ENCODE measurements around the gene AMFR.

DNA sequence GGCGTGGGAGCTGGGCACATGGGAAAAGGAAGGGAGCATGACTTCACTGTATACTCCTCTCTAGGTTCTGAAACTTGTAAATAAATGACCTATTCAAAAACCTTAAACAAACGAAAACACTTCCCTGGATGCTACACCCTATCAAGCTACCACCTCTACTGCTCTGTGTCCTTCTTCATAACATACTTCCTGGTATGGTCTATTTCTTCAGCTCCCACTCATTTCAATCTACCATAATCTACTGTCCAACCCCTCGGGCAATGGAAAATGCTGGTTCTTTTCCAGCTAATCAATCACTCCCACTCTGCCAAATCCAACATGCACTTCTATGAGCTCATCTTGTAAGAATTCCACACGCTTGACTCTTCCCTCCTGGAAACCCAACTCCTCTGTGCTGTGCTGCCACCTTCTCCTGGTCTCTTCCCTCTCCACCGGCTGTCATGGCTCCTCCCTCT, 42.4 kb downstream of the AMFR start:
- TF ChIP-seq ZNF12 (CRISPR knock-in tag; IDR thresholded peaks at IDR 0.05) (no peak), TCF12 (IDR thresholded peaks at IDR 0.05) (no peak), TCF12 (CRISPR knock-in tag; IDR thresholded peaks at IDR 0.05) (no peak), CBFB (CRISPR knock-in tag; IDR thresholded peaks at IDR 0.05) (no peak), KMT2B (CRISPR knock-in tag; IDR thresholded peaks at IDR 0.05) (no peak)
- TF ChIP-seq, protein P1, sequence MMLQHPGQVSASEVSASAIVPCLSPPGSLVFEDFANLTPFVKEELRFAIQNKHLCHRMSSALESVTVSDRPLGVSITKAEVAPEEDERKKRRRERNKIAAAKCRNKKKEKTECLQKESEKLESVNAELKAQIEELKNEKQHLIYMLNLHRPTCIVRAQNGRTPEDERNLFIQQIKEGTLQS (CRISPR knock-in tag; IDR thresholded peaks at IDR 0.05): 0 out of 2 replicates have a peak, but pooled peaks have one; percentile 11
- TF ChIP-seq, protein P2, sequence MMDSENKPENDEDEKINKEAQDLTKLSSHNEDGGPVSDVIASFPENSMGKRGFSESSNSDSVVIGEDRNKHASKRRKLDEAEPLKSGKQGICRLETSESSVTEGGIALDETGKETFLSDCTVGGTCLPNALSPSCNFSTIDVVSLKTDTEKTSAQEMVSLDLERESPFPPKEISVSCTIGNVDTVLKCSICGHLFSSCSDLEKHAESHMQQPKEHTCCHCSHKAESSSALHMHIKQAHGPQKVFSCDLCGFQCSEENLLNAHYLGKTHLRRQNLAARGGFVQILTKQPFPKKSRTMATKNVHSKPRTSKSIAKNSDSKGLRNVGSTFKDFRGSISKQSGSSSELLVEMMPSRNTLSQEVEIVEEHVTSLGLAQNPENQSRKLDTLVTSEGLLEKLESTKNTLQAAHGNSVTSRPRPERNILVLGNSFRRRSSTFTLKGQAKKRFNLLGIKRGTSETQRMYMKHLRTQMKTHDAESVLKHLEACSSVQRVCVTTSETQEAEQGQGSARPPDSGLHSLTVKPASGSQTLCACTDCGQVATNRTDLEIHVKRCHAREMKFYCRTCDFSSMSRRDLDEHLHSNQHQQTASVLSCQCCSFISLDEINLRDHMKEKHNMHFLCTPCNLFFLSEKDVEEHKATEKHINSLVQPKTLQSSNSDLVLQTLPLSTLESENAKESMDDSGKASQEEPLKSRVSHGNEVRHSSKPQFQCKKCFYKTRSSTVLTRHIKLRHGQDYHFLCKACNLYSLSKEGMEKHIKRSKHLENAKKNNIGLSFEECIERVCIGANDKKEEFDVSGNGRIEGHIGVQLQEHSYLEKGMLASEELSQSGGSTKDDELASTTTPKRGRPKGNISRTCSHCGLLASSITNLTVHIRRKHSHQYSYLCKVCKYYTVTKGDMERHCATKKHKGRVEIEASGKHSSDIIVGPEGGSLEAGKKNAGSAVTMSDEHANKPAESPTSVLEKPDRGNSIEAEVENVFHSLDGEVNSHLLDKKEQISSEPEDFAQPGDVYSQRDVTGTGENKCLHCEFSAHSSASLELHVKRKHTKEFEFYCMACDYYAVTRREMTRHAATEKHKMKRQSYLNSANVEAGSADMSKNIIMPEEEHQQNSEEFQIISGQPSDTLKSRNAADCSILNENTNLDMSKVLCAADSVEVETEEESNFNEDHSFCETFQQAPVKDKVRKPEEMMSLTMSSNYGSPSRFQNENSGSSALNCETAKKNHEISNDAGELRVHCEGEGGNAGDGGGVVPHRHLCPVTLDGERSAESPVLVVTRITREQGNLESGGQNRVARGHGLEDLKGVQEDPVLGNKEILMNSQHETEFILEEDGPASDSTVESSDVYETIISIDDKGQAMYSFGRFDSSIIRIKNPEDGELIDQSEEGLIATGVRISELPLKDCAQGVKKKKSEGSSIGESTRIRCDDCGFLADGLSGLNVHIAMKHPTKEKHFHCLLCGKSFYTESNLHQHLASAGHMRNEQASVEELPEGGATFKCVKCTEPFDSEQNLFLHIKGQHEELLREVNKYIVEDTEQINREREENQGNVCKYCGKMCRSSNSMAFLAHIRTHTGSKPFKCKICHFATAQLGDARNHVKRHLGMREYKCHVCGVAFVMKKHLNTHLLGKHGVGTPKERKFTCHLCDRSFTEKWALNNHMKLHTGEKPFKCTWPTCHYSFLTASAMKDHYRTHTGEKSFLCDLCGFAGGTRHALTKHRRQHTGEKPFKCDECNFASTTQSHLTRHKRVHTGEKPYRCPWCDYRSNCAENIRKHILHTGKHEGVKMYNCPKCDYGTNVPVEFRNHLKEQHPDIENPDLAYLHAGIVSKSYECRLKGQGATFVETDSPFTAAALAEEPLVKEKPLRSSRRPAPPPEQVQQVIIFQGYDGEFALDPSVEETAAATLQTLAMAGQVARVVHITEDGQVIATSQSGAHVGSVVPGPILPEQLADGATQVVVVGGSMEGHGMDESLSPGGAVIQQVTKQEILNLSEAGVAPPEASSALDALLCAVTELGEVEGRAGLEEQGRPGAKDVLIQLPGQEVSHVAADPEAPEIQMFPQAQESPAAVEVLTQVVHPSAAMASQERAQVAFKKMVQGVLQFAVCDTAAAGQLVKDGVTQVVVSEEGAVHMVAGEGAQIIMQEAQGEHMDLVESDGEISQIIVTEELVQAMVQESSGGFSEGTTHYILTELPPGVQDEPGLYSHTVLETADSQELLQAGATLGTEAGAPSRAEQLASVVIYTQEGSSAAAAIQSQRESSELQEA (CRISPR knock-in tag; IDR thresholded peaks at IDR 0.05; ENCODE audit: not compliant biosample characterization): no peak
- TF ChIP-seq, protein P3, sequence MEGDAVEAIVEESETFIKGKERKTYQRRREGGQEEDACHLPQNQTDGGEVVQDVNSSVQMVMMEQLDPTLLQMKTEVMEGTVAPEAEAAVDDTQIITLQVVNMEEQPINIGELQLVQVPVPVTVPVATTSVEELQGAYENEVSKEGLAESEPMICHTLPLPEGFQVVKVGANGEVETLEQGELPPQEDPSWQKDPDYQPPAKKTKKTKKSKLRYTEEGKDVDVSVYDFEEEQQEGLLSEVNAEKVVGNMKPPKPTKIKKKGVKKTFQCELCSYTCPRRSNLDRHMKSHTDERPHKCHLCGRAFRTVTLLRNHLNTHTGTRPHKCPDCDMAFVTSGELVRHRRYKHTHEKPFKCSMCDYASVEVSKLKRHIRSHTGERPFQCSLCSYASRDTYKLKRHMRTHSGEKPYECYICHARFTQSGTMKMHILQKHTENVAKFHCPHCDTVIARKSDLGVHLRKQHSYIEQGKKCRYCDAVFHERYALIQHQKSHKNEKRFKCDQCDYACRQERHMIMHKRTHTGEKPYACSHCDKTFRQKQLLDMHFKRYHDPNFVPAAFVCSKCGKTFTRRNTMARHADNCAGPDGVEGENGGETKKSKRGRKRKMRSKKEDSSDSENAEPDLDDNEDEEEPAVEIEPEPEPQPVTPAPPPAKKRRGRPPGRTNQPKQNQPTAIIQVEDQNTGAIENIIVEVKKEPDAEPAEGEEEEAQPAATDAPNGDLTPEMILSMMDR (CRISPR knock-in tag; IDR thresholded peaks at IDR 0.05): no peak
- TF ChIP-seq, protein P4, sequence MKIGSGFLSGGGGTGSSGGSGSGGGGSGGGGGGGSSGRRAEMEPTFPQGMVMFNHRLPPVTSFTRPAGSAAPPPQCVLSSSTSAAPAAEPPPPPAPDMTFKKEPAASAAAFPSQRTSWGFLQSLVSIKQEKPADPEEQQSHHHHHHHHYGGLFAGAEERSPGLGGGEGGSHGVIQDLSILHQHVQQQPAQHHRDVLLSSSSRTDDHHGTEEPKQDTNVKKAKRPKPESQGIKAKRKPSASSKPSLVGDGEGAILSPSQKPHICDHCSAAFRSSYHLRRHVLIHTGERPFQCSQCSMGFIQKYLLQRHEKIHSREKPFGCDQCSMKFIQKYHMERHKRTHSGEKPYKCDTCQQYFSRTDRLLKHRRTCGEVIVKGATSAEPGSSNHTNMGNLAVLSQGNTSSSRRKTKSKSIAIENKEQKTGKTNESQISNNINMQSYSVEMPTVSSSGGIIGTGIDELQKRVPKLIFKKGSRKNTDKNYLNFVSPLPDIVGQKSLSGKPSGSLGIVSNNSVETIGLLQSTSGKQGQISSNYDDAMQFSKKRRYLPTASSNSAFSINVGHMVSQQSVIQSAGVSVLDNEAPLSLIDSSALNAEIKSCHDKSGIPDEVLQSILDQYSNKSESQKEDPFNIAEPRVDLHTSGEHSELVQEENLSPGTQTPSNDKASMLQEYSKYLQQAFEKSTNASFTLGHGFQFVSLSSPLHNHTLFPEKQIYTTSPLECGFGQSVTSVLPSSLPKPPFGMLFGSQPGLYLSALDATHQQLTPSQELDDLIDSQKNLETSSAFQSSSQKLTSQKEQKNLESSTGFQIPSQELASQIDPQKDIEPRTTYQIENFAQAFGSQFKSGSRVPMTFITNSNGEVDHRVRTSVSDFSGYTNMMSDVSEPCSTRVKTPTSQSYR (CRISPR knock-in tag; IDR thresholded peaks at IDR 0.05; ENCODE audit: borderline replicate concordance): no peak
